Measurements from ENCODE around the gene WFIKKN1.
A peak's percentile ranks its signal among the peaks of the same experiment; 100 is the strongest.
"Not testable (repeated sequence)": the region's sequence is repeated elsewhere in the genome, so short reads cannot be mapped to it uniquely, and the experiment has no call there.

Gene WFIKKN1

GRCh38 chr16:590815-591200, 40.0 kb upstream of the WFIKKN1 start:
- no peak for TF ChIP-seq POLR2A (IDR thresholded peaks at IDR 0.05; ENCODE audit: low read length)
- TF ChIP-seq GATA1 (IDR thresholded peaks at IDR 0.05; ENCODE audit: low read depth, low read length), result no peak

GRCh38 chr16:591231-591630, 39.6 kb upstream of the WFIKKN1 start:
- no peak for DNase-seq
- no peak for TF ChIP-seq POLR2A (IDR thresholded peaks at IDR 0.05; ENCODE audit: low read length)
- TF ChIP-seq GATA1 (IDR thresholded peaks at IDR 0.05; ENCODE audit: low read depth, low read length), result no peak

More at GRCh38 chr16:590815-591200, 40.0 kb upstream of the WFIKKN1 start:
- DNase-seq, result no peak

- DNase-seq, result no peak
Observed at GRCh38 chr16:591892-592517, 38.8 kb upstream of the WFIKKN1 start.

GRCh38 chr16:592518-593306, 38.1 kb upstream of the WFIKKN1 start:
- TF ChIP-seq POLR2A (IDR thresholded peaks at IDR 0.05; ENCODE audit: low read length), result no peak
- TF ChIP-seq GATA1 (IDR thresholded peaks at IDR 0.05; ENCODE audit: low read depth, low read length), result no peak
- DNase-seq, result no peak

More at GRCh38 chr16:591892-592517, 38.8 kb upstream of the WFIKKN1 start:
- TF ChIP-seq GATA1 (IDR thresholded peaks at IDR 0.05; ENCODE audit: low read depth, low read length) (no peak), POLR2A (IDR thresholded peaks at IDR 0.05; ENCODE audit: low read length) (no peak)

GRCh38 chr16:593406-593805, 37.4 kb upstream of the WFIKKN1 start:
- TF ChIP-seq GATA1 (IDR thresholded peaks at IDR 0.05; ENCODE audit: low read depth, low read length), result no peak
- no peak for TF ChIP-seq POLR2A (IDR thresholded peaks at IDR 0.05; ENCODE audit: low read length)

GRCh38 chr16:593807-594206, 37.0 kb upstream of the WFIKKN1 start:
- no peak for DNase-seq

More at GRCh38 chr16:593406-593805, 37.4 kb upstream of the WFIKKN1 start:
- no peak for DNase-seq

GRCh38 chr16:595094-595528, 35.7 kb upstream of the WFIKKN1 start:
- TF ChIP-seq GATA1 (IDR thresholded peaks at IDR 0.05; ENCODE audit: low read depth, low read length) (no peak), POLR2A (IDR thresholded peaks at IDR 0.05; ENCODE audit: low read length) (no peak)
- DNase-seq, result no peak

More at GRCh38 chr16:593807-594206, 37.0 kb upstream of the WFIKKN1 start:
- no peak for TF ChIP-seq POLR2A (IDR thresholded peaks at IDR 0.05; ENCODE audit: low read length)

- no peak for DNase-seq
- TF ChIP-seq POLR2A (IDR thresholded peaks at IDR 0.05; ENCODE audit: low read length), result no peak
- no peak for TF ChIP-seq GATA1 (IDR thresholded peaks at IDR 0.05; ENCODE audit: low read depth, low read length)
Observed at GRCh38 chr16:595942-596735, 34.6 kb upstream of the WFIKKN1 start.

GRCh38 chr16:596736-597060, 34.1 kb upstream of the WFIKKN1 start:
- no peak for DNase-seq
- TF ChIP-seq POLR2A (IDR thresholded peaks at IDR 0.05; ENCODE audit: low read length) (no peak), GATA1 (IDR thresholded peaks at IDR 0.05; ENCODE audit: low read depth, low read length) (no peak)

GRCh38 chr16:597655-598054, 33.1 kb upstream of the WFIKKN1 start:
- DNase-seq, result not testable (repeated sequence)

- no peak for DNase-seq
- no peak for TF ChIP-seq GATA1 (IDR thresholded peaks at IDR 0.05; ENCODE audit: low read depth, low read length)
- no peak for TF ChIP-seq POLR2A (IDR thresholded peaks at IDR 0.05; ENCODE audit: low read length)
Observed at GRCh38 chr16:598823-599739, 31.7 kb upstream of the WFIKKN1 start.

- TF ChIP-seq GATA1 (IDR thresholded peaks at IDR 0.05; ENCODE audit: low read depth, low read length) (no peak), POLR2A (IDR thresholded peaks at IDR 0.05; ENCODE audit: low read length) (no peak)
Observed at GRCh38 chr16:600781-601180, 30.0 kb upstream of the WFIKKN1 start.

GRCh38 chr16:603933-604332, 26.9 kb upstream of the WFIKKN1 start:
- no peak for DNase-seq
- TF ChIP-seq GATA1 (IDR thresholded peaks at IDR 0.05; ENCODE audit: low read depth, low read length) (no peak), POLR2A (IDR thresholded peaks at IDR 0.05; ENCODE audit: low read length) (no peak)

More at GRCh38 chr16:600781-601180, 30.0 kb upstream of the WFIKKN1 start:
- peak in 1 of 2 experiments; percentile 25 for DNase-seq
